Astrocyte (in vitro differentiated cells and primary cell): ENCODE measurements around the gene CRIM1. TPM values are rescaled to one million over a fixed set of nuclear protein-coding genes. Genes with fewer than 3 reads are reported as not detected.

Experiments
- DNase-seq: peaks from one replicate; pipeline ENCODE4 v3.0.0-alpha.2; 2010; ENCODE audit warnings: low read depth
- FAIRE-seq: peaks from 2 replicates; lab custom pipeline; 2011; peaks lifted over from hg19 to GRCh38; lab: Jason Lieb, UNC
- H2AFZ ChIP-seq: 2 replicates; pipeline ENCODE4 v1.6.0; 2012; ENCODE audit warnings: low read depth, low read length, inconsistent platforms
- H3K27ac ChIP-seq: 2 replicates; pipeline ENCODE4 v1.5.1; 2011; ENCODE audit warnings: low read depth, low read length, inconsistent platforms
- H3K27me3 ChIP-seq: 2 replicates; pipeline ENCODE4 v1.6.0; 2011; ENCODE audit warnings: low read length, inconsistent platforms; ENCODE audit not compliant: insufficient read depth
- H3K36me3 ChIP-seq: 2 replicates; pipeline ENCODE4 v1.5.1; 2011; ENCODE audit warnings: low read length, inconsistent platforms; ENCODE audit not compliant: insufficient read depth
- H3K4me1 ChIP-seq: 2 replicates; pipeline ENCODE4 v1.5.1; 2011; ENCODE audit warnings: low read length, inconsistent platforms; ENCODE audit not compliant: insufficient read depth
- H3K4me2 ChIP-seq: 2 replicates; pipeline ENCODE4 v1.6.0; 2012; ENCODE audit warnings: low read length, inconsistent platforms
- H3K4me3 ChIP-seq: 2 replicates; pipeline ENCODE4 v1.5.1; 2011; ENCODE audit warnings: low read depth, mild to moderate bottlenecking, low read length, inconsistent platforms; ENCODE audit not compliant: insufficient read depth
- H3K79me2 ChIP-seq: 2 replicates; pipeline ENCODE4 v1.6.0; 2012; ENCODE audit warnings: mild to moderate bottlenecking, low read length, inconsistent platforms; ENCODE audit not compliant: insufficient read depth
- H3K9ac ChIP-seq: 2 replicates; pipeline ENCODE4 v1.6.0; 2012; ENCODE audit warnings: mild to moderate bottlenecking, low read length, inconsistent platforms
- H3K9me3 ChIP-seq: 2 replicates; pipeline ENCODE4 v1.5.1; 2012; ENCODE audit warnings: low read depth, mild to moderate bottlenecking, low read length, inconsistent platforms; ENCODE audit not compliant: insufficient read depth
- H4K20me1 ChIP-seq: 2 replicates; pipeline ENCODE4 v1.6.0; 2012; ENCODE audit warnings: low read length, inconsistent platforms; ENCODE audit not compliant: insufficient read depth
- H3K27ac Mint-ChIP-seq: one replicate; pipeline ENCODE4 v1.8.0; 2021; ENCODE audit warnings: mild to moderate bottlenecking, mixed read lengths; ENCODE audit not compliant: unreplicated experiment
- H3K27me3 Mint-ChIP-seq: one replicate; pipeline ENCODE4 v1.8.0; 2021; ENCODE audit warnings: low read depth, mixed read lengths; ENCODE audit not compliant: unreplicated experiment
- H3K36me3 Mint-ChIP-seq: one replicate; pipeline ENCODE4 v1.8.0; 2021; ENCODE audit warnings: low read depth, mixed read lengths; ENCODE audit not compliant: unreplicated experiment
- H3K4me1 Mint-ChIP-seq: one replicate; pipeline ENCODE4 v1.8.0; 2021; ENCODE audit warnings: low read depth, mixed read lengths; ENCODE audit not compliant: unreplicated experiment
- H3K4me3 Mint-ChIP-seq: one replicate; pipeline ENCODE4 v1.8.0; 2021; ENCODE audit warnings: mild to moderate bottlenecking, moderate library complexity, mixed read lengths; ENCODE audit not compliant: unreplicated experiment
- H3K9me3 Mint-ChIP-seq: one replicate; pipeline ENCODE4 v1.8.0; 2021; ENCODE audit warnings: mild to moderate bottlenecking, mixed read lengths; ENCODE audit not compliant: unreplicated experiment
- EZH2 ChIP-seq: IDR thresholded peaks from 2 replicates; pipeline ENCODE4 v1.6.1; 2012; ENCODE audit warnings: mild to moderate bottlenecking, low read length, inconsistent platforms; ENCODE audit not compliant: insufficient read depth
- total RNA-seq: library from RNA; stranded (reverse); gene quantifications from 2 replicates; pipeline ENCODE4 v1.2.1, GENCODE V29; 2021
- TF ChIP-seq, protein P1 (sequence below): IDR thresholded peaks from 2 replicates; pipeline ENCODE4 v1.5.1; 2011; ENCODE audit warnings: low read depth, mild to moderate bottlenecking, inconsistent platforms, low read length, moderate library complexity; ENCODE audit not compliant: insufficient read depth

Gene CRIM1
- total RNA-seq, 1 donor from 2014 or later, result 180 TPM

DNA sequence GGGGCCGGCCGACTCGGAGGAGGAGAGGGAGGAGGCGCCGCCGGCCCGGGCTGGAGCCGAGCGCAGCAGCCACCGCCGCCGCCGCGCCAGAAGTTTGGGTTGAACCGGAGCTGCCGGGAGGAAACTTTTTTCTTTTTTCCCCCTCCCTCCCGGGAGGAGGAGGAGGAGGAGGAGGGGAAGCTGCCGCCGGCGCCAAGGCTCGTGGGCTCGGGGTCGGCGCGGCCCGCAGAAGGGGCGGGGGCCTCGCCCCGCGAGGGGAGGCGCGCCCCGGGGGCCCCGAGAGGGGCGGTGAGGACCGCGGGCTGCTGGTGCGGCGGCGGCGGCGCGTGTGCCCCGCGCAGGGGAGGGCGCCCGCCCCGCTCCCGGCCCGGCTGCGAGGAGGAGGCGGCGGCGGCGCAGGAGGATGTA is 316 bp downstream of the CRIM1 start:
- FAIRE-seq (no peak), DNase-seq (no peak)
- H3K27me3 Mint-ChIP-seq, result no peaks in the 10 kb centered on the region
- Histone ChIP-seq H3K27me3 (no peaks in the 10 kb centered on the region), H4K20me1 (peaks cover 45% of the 10 kb centered on the region), H3K79me2 (peaks cover 65% of the 10 kb centered on the region), H2AFZ (no peak overlapping the region), H3K9ac (peak overlapping the region; percentile 98), H3K4me1 (peaks cover 35% of the 10 kb centered on the region), H3K4me3 (peak overlapping the region; percentile 98), H3K27ac (peak overlapping the region; percentile 95), H3K36me3 (no peaks in the 10 kb centered on the region), H3K4me2 (peak overlapping the region; percentile 90), H3K9me3 (no peaks in the 10 kb centered on the region)
- no peaks in the 10 kb centered on the region for H3K9me3 Mint-ChIP-seq
- no peaks in the 10 kb centered on the region for H3K36me3 Mint-ChIP-seq
- no peak for TF ChIP-seq EZH2
- TF ChIP-seq, protein P1, sequence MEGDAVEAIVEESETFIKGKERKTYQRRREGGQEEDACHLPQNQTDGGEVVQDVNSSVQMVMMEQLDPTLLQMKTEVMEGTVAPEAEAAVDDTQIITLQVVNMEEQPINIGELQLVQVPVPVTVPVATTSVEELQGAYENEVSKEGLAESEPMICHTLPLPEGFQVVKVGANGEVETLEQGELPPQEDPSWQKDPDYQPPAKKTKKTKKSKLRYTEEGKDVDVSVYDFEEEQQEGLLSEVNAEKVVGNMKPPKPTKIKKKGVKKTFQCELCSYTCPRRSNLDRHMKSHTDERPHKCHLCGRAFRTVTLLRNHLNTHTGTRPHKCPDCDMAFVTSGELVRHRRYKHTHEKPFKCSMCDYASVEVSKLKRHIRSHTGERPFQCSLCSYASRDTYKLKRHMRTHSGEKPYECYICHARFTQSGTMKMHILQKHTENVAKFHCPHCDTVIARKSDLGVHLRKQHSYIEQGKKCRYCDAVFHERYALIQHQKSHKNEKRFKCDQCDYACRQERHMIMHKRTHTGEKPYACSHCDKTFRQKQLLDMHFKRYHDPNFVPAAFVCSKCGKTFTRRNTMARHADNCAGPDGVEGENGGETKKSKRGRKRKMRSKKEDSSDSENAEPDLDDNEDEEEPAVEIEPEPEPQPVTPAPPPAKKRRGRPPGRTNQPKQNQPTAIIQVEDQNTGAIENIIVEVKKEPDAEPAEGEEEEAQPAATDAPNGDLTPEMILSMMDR, result no peak
- peak overlapping the region; percentile 86 for H3K4me3 Mint-ChIP-seq
- H3K4me1 Mint-ChIP-seq, result peaks cover 34% of the 10 kb centered on the region
- H3K27ac Mint-ChIP-seq, result no peak overlapping the region

DNA sequence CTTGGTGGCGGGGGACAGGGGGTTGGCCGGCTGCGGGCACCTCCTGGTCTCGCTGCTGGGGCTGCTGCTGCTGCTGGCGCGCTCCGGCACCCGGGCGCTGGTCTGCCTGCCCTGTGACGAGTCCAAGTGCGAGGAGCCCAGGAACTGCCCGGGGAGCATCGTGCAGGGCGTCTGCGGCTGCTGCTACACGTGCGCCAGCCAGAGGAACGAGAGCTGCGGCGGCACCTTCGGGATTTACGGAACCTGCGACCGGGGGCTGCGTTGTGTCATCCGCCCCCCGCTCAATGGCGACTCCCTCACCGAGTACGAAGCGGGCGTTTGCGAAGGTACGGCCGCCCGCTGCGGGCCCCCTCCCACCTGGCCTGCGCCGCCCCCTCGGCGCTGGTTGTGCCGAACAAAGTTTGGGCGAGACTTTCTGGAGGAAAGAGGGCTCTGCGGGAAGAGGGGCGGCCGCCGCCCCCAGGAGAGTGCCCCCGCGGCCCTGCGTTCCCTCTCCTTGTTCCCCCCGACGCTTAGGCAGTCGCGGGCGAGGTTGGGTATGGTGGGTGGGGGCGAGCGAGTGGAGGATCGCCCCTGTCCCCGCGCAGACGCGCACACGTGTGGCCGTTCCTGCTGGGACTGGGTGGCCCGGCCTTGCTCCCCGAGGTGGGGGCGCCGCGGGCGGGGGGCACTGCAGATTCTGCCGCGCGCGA is 866 bp downstream of the CRIM1 start:
- TF ChIP-seq, protein P1, result no peak
- H3K27me3 ChIP-seq, result no peaks in the 10 kb centered on the region
- Mint-ChIP-seq H3K4me1 (peaks cover 39% of the 10 kb centered on the region), H3K9me3 (no peaks in the 10 kb centered on the region), H3K4me3 (peak overlapping the region; percentile 86), H3K27me3 (no peaks in the 10 kb centered on the region), H3K36me3 (no peaks in the 10 kb centered on the region), H3K27ac (peak overlapping the region; percentile 70)
- peak overlapping the region; percentile 98 for H3K4me3 ChIP-seq
- FAIRE-seq (no peak), DNase-seq (no peak)
- H4K20me1 ChIP-seq, result peaks cover 51% of the 10 kb centered on the region
- H3K9ac ChIP-seq, result peak overlapping the region; percentile 98
- peaks cover 41% of the 10 kb centered on the region for H3K4me1 ChIP-seq
- H3K4me2 ChIP-seq, result peak overlapping the region; percentile 90
- no peaks in the 10 kb centered on the region for H3K9me3 ChIP-seq
- H3K79me2 ChIP-seq, result peaks cover 71% of the 10 kb centered on the region
- peak overlapping the region; percentile 95 for H3K27ac ChIP-seq
- H2AFZ ChIP-seq, result no peak overlapping the region
- H3K36me3 ChIP-seq, result no peaks in the 10 kb centered on the region
